ENCODE measurements around the gene RAB40B. TPM values are rescaled to one million over a fixed set of nuclear protein-coding genes. Genes with fewer than 3 reads are reported as not detected.
A peak's percentile ranks its signal among the peaks of the same experiment; 100 is the strongest.

Gene RAB40B
- polyA plus RNA-seq, 1 donor from 2014 or later: 1.9 TPM

DNA sequence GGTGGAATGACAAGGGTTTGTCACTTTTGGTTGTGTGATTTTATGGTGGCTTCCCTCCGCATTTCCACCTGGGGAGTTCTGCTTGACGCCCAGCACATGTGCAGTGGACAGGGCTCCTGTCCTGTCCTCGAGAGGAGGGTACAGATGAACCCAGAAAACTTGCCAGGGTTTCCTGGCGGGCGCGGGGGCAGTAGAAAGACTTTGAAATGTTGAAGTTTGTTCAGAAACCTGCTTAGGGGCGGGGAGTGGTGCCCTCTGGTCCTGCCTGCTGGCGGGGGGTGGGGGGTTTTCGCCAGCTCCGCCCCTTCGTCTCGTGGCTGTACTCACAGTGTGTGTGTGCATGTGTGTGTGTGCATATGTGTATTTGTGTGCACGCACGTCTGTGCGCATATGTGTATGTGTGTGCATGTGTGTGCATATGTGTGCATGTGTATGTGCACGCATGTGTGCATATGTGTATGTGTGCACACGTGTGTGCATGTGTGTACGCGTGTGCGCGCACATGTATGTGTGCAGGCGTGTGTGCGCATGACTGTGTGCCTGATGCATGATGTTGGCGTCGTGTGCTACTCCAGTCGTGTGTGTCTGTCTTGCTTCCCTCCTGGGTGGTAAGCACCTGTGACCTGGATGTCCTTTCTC, 24.8 kb upstream of the RAB40B start:
- Mint-ChIP-seq H3K36me3 (peaks cover 5% of the 10 kb centered on the region), H3K27me3 (no peaks in the 10 kb centered on the region), H3K4me3 (no peak overlapping the region), H3K4me1 (peaks cover 0 to 4% (median 2%) of the 10 kb centered on the region in 3 donors), H3K9me3 (no peaks in the 10 kb centered on the region), H3K27ac (no peak overlapping the region)

GRCh38 chr17:82722341-82723013, 24.0 kb upstream of the RAB40B start:
- peaks cover 5 to 11% (median 6%) of the 10 kb centered on the region in 3 donors for H3K4me1 Mint-ChIP-seq
- peaks cover 5% of the 10 kb centered on the region for H3K36me3 Mint-ChIP-seq
- no peaks in the 10 kb centered on the region for H3K27me3 Mint-ChIP-seq
- no peak overlapping the region for H3K4me3 Mint-ChIP-seq
- H3K27ac Mint-ChIP-seq: peak overlapping the region in 1 of 3 donors; percentile 18
- no peaks in the 10 kb centered on the region for H3K9me3 Mint-ChIP-seq

DNA sequence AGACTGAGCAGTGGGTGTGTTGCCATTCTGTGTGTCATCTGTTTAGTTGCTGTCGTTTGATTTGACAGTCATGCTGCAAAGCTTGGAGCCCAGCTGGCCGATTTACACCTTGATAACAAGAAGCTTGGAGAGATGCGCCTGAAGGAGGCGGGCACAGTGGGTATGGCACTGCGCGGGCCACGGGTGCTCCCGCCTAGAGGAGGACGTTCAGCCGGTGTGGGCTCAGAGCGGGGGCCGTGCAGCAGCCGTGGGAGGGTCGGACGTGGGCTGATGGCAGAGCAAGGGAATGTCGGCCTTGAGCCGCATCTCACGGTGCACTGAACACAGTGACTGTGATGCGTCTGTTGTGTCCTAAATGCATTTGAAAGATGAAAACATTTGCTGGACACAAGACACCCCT, 21.7 kb upstream of the RAB40B start:
- H3K27ac Mint-ChIP-seq: no peak overlapping the region
- H3K4me3 Mint-ChIP-seq: no peak overlapping the region
- no peaks in the 10 kb centered on the region for H3K9me3 Mint-ChIP-seq
- peaks cover 10 to 19% (median 14%) of the 10 kb centered on the region in 3 donors for H3K4me1 Mint-ChIP-seq
- no peaks in the 10 kb centered on the region for H3K27me3 Mint-ChIP-seq
- peaks cover 5% of the 10 kb centered on the region for H3K36me3 Mint-ChIP-seq

- no peaks in the 10 kb centered on the region for H3K27me3 Mint-ChIP-seq
- H3K4me3 Mint-ChIP-seq: peak overlapping the region in 3 of 4 donors; percentile 21 to 95 (median 52)
- H3K9me3 Mint-ChIP-seq: no peaks in the 10 kb centered on the region
- H3K36me3 Mint-ChIP-seq: peaks cover 5% of the 10 kb centered on the region
- peaks cover 12 to 19% (median 14%) of the 10 kb centered on the region in 3 donors for H3K4me1 Mint-ChIP-seq
- H3K27ac Mint-ChIP-seq: peak overlapping the region in 1 of 3 donors; percentile 48
These were observed 20.6 kb upstream of the RAB40B start for GRCh38 chr17:82718986-82719685.

DNA sequence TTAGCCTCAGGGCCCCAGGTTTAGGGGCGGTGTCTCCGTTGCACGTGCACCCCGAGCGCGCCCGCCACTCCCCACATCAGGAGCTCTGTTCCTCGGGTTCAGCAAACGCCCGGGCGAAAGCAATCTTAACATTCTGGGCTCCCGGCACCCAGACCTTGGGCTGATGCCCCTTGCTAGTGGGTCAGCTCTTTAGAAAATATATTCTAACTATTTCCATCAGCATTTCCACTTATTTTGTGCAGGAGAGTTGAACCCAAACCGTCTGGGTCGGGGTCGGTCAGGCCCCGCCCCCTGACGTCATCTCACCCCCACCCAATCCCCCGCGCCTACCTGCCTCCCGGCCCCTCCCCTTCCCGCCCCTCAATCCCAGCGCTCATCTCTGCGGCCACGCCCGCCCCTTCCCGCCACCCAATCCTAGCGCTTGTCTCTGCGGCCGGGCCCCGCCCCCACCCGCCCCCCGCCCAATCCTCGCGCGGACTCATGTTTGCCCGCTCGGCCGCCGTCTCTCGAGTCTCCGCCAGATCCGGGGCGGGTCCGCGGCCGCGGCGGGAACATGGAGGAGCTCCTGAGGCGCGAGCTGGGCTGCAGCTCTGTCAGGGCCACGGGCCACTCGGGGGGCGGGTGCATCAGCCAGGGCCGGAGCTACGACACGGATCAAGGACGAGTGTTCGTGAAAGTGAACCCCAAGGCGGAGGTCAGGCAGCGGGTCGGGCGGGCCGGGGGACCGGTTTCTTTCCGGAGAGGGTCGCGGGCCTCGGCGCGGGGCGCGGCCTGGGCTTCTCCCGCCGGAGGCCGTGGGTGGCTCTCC, 17.9 kb upstream of the RAB40B start, which contains the start of gene FN3KRP:
Gene FN3KRP (plus strand): TSS at position 504 of the 808 bp plus-strand sequence. CDS start 50 bp downstream, at position 554.
- Mint-ChIP-seq H3K36me3 (peaks cover 2% of the 10 kb centered on the region), H3K27ac (peak within 1 kb of the TSS; percentile 89 to 94 (median 93)), H3K4me1 (peaks cover 14 to 19% (median 14%) of the 10 kb centered on the region in 3 donors), H3K4me3 (peak within 1 kb of the TSS; percentile 95 to 98 (median 98)), H3K9me3 (no peaks in the 10 kb centered on the region), H3K27me3 (peaks cover 1% of the 10 kb centered on the region)

GRCh38 chr17:82713071-82713723, 14.7 kb upstream of the RAB40B start:
- peak overlapping the region in 1 of 3 donors; percentile 3 for H3K27ac Mint-ChIP-seq

GRCh38 chr17:82710499-82711232, 12.2 kb upstream of the RAB40B start:
- Mint-ChIP-seq H3K27me3 (peaks cover 5% of the 10 kb centered on the region), H3K4me3 (peak overlapping the region in 1 of 4 donors; percentile 22), H3K4me1 (peaks cover 10 to 15% (median 10%) of the 10 kb centered on the region in 3 donors), H3K27ac (peak overlapping the region in 1 of 3 donors; percentile 78), H3K36me3 (no peaks in the 10 kb centered on the region), H3K9me3 (no peaks in the 10 kb centered on the region)

More at GRCh38 chr17:82713071-82713723, 14.7 kb upstream of the RAB40B start:
- Mint-ChIP-seq H3K9me3 (no peaks in the 10 kb centered on the region), H3K27me3 (peaks cover 5% of the 10 kb centered on the region), H3K4me1 (peaks cover 14 to 16% (median 15%) of the 10 kb centered on the region in 3 donors), H3K36me3 (no peaks in the 10 kb centered on the region), H3K4me3 (peak overlapping the region in 1 of 4 donors; percentile 78)

DNA sequence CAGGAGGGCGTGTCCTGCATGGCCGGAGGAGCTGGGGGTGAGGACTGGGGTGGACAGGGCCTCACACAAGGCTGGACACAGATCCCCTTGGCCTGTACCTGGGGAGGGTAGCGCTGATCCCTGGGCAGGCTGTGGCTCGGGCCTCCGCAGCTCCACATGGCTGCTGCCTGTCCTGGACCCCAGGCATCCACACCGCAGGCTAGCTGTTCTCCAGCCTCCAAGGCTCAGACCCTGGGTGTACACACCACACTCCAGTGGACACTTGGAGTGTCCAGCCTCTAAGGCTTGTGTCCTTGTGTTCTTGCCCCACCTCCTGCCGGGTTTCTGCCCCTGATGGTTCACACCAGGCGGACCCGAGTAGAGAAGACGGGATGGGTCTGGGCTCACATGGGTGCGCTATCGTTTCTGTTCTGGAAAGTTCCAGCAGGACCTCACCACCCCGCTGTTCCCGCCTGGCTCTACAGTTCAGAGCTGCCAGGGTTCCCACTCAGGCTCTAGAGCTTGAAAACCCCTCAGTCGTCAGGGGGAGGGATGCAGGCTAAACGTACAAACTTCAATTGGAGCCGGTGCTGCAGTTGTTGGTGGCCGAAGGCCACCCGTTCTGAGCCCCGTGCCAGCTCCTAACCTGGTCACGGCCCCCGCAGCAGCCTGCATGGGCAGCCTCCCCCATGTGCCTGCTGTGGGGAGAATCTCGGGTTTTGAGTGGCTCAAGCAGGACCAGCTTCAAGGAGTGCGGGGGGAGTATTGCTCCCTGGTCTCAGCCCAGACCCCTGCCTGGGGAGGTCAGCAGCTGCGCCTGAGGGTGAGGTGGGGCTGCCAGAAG, 11.4 kb upstream of the RAB40B start:
- Mint-ChIP-seq H3K9me3 (no peaks in the 10 kb centered on the region), H3K4me3 (peak overlapping the region in 1 of 4 donors; percentile 22), H3K27me3 (peaks cover 7% of the 10 kb centered on the region), H3K4me1 (peaks cover 8 to 13% (median 8%) of the 10 kb centered on the region in 3 donors), H3K36me3 (no peaks in the 10 kb centered on the region), H3K27ac (no peak overlapping the region)

GRCh38 chr17:82709024-82709675, 10.7 kb upstream of the RAB40B start:
- Mint-ChIP-seq H3K4me1 (peaks cover 8 to 13% (median 8%) of the 10 kb centered on the region in 3 donors), H3K4me3 (no peak overlapping the region), H3K9me3 (no peaks in the 10 kb centered on the region), H3K36me3 (no peaks in the 10 kb centered on the region), H3K27ac (no peak overlapping the region), H3K27me3 (peaks cover 8% of the 10 kb centered on the region)

DNA sequence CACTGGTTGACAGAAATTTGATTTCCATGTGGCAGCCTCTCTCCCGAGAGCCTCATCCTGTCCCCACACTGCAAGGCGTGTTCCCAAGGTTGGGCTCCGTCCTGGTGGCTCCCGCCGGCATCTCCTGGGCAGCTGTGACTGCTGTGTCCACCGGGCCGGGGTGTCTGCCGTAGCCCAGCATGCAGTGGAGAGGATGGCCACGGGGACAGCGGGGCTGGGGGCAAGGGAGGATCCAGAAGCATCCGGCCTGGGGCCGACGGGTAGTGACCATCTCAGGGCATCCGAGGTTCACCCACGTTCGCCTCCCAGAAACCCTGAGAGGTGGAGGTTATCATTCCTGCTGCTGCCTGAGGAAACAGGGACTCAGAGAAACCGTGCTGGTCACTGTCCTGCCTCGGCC, 7.3 kb upstream of the RAB40B start:
- H3K4me3 Mint-ChIP-seq: no peak overlapping the region
- H3K27me3 Mint-ChIP-seq: peaks cover 4% of the 10 kb centered on the region
- H3K9me3 Mint-ChIP-seq: no peaks in the 10 kb centered on the region
- peaks cover 7 to 13% (median 8%) of the 10 kb centered on the region in 3 donors for H3K4me1 Mint-ChIP-seq
- no peaks in the 10 kb centered on the region for H3K36me3 Mint-ChIP-seq
- H3K27ac Mint-ChIP-seq: no peak overlapping the region

DNA sequence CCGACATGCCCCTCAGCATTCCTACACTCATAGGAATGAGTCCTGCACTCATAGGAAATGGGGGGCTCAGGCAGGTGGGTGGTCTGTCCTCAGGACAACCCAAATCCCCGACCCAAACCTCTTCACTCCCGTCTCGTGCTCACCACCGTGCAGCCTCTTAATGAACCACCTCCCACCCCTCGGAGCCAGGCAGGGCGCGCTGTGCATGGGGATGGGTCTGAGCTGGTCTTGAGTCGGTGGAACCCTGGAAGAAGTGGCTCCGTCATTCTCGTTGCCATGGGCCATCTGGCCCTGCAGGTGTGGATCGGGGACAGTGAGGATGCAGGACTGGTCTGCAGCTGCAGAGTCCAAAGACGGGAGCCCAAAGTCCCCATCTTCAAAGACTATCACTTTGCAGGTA, 6.4 kb upstream of the RAB40B start:
- Mint-ChIP-seq H3K27ac (no peak overlapping the region), H3K4me1 (peaks cover 8 to 13% (median 8%) of the 10 kb centered on the region in 3 donors), H3K27me3 (peaks cover 3% of the 10 kb centered on the region), H3K36me3 (no peaks in the 10 kb centered on the region), H3K4me3 (no peak overlapping the region), H3K9me3 (no peaks in the 10 kb centered on the region)

All from IgD-negative memory B cell (primary cell).